Measurements from ENCODE around the gene STK16. TPM values are rescaled to one million over a fixed set of nuclear protein-coding genes. Genes with fewer than 3 reads are reported as not detected.

STK16 gene
- total RNA-seq, 1 experiment from 2014 or later: 11.0 TPM

- H3K27me3 ChIP-seq: peaks cover 5% of the 10 kb centered on the region; the same call in 1 of the 2 replicates
- peaks cover 8% of the 10 kb centered on the region for H3K4me1 ChIP-seq
- H3K9me3 ChIP-seq (replicated peaks): no peaks in the 10 kb centered on the region
- no peaks in the 10 kb centered on the region for H3K36me3 ChIP-seq
- no peak overlapping the region for H3K27ac ChIP-seq
- peak; percentile 27 to 34 for DNase-seq
- H3K4me3 ChIP-seq: no peak overlapping the region
These were observed 44.5 kb downstream of the STK16 start for GRCh38 chr2:219289537-219290361.

GRCh38 chr2:219290381-219291171, 45.3 kb downstream of the STK16 start:
- Histone ChIP-seq H3K4me3 (no peak overlapping the region), H3K27me3 (peaks cover 5% of the 10 kb centered on the region; the same call in 1 of the 2 replicates), H3K9me3 (replicated peaks) (no peaks in the 10 kb centered on the region), H3K27ac (no peak overlapping the region), H3K4me1 (peaks cover 8% of the 10 kb centered on the region), H3K36me3 (no peaks in the 10 kb centered on the region)
- DNase-seq: no peak

DNA sequence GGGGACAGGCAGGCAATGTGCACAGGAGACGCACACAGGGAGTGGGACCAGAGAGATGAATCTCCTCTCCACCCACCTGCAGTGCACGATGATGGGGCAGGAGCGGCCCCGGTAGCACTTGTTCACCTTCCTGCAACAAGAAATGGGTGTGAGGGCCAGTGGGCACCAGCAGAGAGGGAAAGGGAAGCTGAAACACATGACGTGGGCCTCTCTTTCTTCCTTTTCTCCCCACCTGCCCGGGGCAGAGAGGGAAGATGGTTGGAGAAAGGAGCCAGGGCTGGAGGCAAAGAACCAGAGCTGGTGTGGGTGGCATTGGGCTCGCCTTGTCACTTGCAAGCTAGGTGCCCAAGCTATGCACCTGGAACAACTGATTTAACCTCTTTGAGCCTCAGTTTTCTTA, 46.1 kb downstream of the STK16 start:
- Histone ChIP-seq H3K4me3 (no peak overlapping the region), H3K36me3 (no peaks in the 10 kb centered on the region), H3K4me1 (peaks cover 8% of the 10 kb centered on the region), H3K27me3 (peaks cover 5% of the 10 kb centered on the region; the same call in 1 of the 2 replicates), H3K9me3 (replicated peaks) (no peaks in the 10 kb centered on the region), H3K27ac (no peak overlapping the region)
- no peak for DNase-seq

- Histone ChIP-seq H3K9me3 (replicated peaks) (no peaks in the 10 kb centered on the region), H3K4me3 (no peak overlapping the region), H3K27ac (no peak overlapping the region), H3K4me1 (peaks cover 8% of the 10 kb centered on the region), H3K27me3 (peaks cover 5% of the 10 kb centered on the region; the same call in 1 of the 2 replicates), H3K36me3 (no peaks in the 10 kb centered on the region)
- no peak for DNase-seq
These were observed 46.7 kb downstream of the STK16 start for GRCh38 chr2:219291910-219292490.

GRCh38 chr2:219292616-219293015, 47.3 kb downstream of the STK16 start:
- Histone ChIP-seq H3K4me1 (peaks cover 8% of the 10 kb centered on the region), H3K4me3 (no peak overlapping the region), H3K9me3 (replicated peaks) (no peaks in the 10 kb centered on the region), H3K36me3 (no peaks in the 10 kb centered on the region), H3K27ac (no peak overlapping the region), H3K27me3 (peaks cover 5% of the 10 kb centered on the region; the same call in 1 of the 2 replicates)
- DNase-seq: no peak

DNA sequence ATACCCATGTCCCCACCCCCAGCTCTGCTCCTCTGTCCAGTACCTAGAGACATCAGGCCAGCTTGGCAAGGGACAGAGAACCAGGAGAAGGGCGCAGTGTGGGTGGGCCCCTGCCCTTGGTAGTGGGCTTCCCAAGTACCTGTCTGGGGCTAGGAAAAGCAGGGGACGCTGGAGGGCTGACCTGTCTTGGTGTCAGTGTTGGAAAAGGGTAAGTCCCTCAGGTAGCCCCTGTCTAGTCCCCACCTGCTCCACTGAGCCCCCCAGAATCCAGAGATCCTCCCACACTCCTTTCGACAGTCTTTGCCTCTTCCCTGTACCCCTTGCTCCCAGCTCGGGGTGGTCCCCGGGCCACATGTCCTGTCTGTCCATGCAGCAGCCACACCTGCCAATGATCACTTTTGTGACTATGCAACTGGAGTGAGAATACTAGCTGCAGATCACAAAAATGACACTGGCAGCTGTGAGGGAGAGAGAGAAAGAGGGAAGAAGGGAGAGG, 48.5 kb downstream of the STK16 start:
- Histone ChIP-seq H3K27me3 (peaks cover 9% of the 10 kb centered on the region), H3K9me3 (replicated peaks) (no peaks in the 10 kb centered on the region), H3K36me3 (no peaks in the 10 kb centered on the region), H3K4me1 (peaks cover 8% of the 10 kb centered on the region), H3K27ac (no peak overlapping the region), H3K4me3 (peak overlapping the region; percentile 67)
- peak; percentile 33 to 62 for DNase-seq

DNA sequence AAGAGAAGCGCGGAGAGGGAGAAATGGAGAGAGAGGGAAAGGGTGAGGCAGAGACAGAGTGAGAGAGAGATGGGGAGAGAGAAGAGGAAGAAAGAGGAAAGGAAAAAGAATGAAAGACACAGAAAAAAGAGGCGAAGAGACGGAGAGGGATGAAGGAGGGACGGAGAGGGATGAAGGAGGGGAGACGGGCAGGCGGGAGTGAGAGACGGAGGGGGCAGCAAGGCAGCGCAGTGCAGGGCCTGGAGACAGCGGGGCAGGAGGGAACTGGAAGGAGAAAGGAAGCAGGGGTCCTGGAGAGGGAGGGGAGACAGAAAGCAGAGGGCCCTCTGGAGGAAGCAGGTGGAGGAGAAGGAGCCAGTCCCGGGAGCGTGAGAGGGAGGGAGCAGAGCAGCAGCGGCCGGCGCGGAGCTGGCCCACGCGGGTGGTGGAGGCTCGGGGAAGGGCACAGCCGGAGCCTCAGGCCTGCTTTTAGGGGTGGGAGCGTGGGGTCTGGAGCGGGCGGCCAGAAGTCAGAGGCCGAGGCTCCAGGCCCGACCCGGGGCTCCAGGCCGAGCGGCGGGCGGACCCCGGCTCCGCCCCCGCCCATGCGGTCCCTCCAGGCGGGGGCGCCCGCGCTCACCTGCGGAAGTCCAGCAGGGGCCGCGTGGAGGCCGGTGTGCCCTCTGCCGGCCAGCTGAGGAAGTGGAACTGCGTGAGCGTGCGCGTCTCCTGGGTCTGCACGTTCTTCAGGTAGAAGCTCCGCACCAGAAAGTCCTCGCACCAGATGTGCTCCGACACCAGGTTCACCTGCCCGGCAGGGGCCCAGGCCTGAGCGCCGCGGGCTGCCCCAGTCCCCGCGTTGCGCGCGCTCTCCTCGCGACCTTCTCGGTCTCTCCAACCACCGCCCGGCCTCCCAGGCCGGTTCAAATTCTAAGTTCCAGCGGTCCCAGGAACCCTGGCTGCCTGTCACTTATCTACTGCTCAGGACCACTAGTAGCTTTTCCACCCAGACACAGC, 49.4 kb downstream of the STK16 start:
- peak overlapping the region; percentile 12; the same call in 1 of the 2 replicates for H3K27ac ChIP-seq
- peak overlapping the region; percentile 67 for H3K4me3 ChIP-seq
- H3K27me3 ChIP-seq: peaks cover 17% of the 10 kb centered on the region
- DNase-seq: peak; percentile 70 to 83
- no peaks in the 10 kb centered on the region for H3K9me3 ChIP-seq (replicated peaks)
- peaks cover 8% of the 10 kb centered on the region for H3K4me1 ChIP-seq
- H3K36me3 ChIP-seq: no peaks in the 10 kb centered on the region

DNA sequence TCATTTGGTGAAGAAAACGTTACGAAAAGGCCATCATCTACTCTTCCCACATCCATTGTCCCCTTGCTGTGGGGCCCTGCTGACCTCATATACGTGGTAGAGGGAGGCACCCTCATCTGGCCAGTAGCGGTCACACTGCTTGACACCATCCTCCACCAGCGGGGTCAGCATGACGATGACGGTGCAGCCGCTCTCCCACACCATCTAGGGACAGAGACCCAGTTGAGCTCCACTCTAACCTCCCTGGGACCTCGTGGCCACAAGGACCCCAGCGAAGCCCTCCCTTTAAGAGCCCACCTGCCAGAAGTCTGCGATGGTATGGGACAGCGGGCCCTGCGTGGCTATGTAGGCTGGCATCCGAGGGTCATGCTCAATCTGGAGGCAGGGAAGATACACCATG, 50.9 kb downstream of the STK16 start:
- H3K4me1 ChIP-seq: peaks cover 8% of the 10 kb centered on the region
- no peaks in the 10 kb centered on the region for H3K9me3 ChIP-seq (replicated peaks)
- no peak overlapping the region for H3K27ac ChIP-seq
- H3K36me3 ChIP-seq: no peaks in the 10 kb centered on the region
- H3K4me3 ChIP-seq: no peak overlapping the region
- H3K27me3 ChIP-seq: peaks cover 22% of the 10 kb centered on the region
- DNase-seq: no peak

GRCh38 chr2:219296631-219297391, 51.5 kb downstream of the STK16 start:
- H3K27me3 ChIP-seq: peaks cover 23% of the 10 kb centered on the region
- H3K36me3 ChIP-seq: no peaks in the 10 kb centered on the region
- H3K4me1 ChIP-seq: peaks cover 8% of the 10 kb centered on the region
- no peaks in the 10 kb centered on the region for H3K9me3 ChIP-seq (replicated peaks)
- H3K27ac ChIP-seq: no peak overlapping the region
- DNase-seq: no peak
- no peak overlapping the region for H3K4me3 ChIP-seq

DNA sequence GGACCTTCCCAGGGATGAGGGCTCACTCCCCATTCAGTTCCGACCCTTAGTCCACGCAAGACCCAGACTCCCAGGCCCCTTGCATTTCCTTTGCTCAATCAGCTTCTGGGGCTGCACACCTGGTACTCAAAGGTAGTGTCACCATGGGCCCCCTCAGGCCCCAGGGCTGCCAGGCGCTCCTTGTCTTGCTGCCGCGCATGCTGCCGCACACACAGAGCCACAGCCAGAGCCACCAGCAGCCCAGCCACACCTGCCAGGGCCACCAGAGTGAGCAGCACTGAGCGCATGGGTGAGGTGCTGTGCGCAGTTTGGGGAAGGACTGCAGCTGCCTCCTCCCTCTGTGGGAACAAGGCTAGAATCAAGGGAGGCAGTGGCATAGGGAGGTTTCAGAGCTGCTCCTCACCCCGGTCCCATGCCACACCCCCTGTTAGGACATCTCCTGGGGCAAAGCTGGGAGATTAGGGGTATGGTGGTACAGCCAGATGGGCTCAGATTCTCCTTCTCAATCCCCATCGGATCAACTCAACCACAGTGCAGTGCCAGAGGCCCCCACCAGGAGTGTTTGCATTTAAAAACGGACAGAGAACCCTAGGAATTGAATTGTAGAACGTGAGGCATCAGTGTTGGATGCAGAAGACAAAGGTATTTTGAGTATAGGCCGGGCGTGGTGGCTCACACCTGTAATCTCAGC, 52.6 kb downstream of the STK16 start:
- H3K36me3 ChIP-seq: no peaks in the 10 kb centered on the region
- H3K27me3 ChIP-seq: peaks cover 23% of the 10 kb centered on the region
- peaks cover 8% of the 10 kb centered on the region for H3K4me1 ChIP-seq
- H3K9me3 ChIP-seq (replicated peaks): no peaks in the 10 kb centered on the region
- no peak overlapping the region for H3K4me3 ChIP-seq
- DNase-seq: no peak
- H3K27ac ChIP-seq: no peak overlapping the region

- no peak overlapping the region for H3K4me3 ChIP-seq
- no peak overlapping the region for H3K27ac ChIP-seq
- H3K36me3 ChIP-seq: no peaks in the 10 kb centered on the region
- H3K9me3 ChIP-seq (replicated peaks): no peaks in the 10 kb centered on the region
- peaks cover 5% of the 10 kb centered on the region for H3K4me1 ChIP-seq
- peak; percentile 75 to 86 for DNase-seq
- peaks cover 23% of the 10 kb centered on the region for H3K27me3 ChIP-seq
These were observed 53.6 kb downstream of the STK16 start for GRCh38 chr2:219298759-219299371.

- no peak for DNase-seq
- Histone ChIP-seq H3K9me3 (replicated peaks) (no peaks in the 10 kb centered on the region), H3K4me1 (no peaks in the 10 kb centered on the region), H3K27me3 (peaks cover 23% of the 10 kb centered on the region), H3K36me3 (no peaks in the 10 kb centered on the region), H3K27ac (no peak overlapping the region), H3K4me3 (no peak overlapping the region)
These were observed 54.1 kb downstream of the STK16 start for GRCh38 chr2:219299372-219299760.
